ENCODE measurements around the gene GRIN3A. TPM values are rescaled to one million over a fixed set of nuclear protein-coding genes. Genes with fewer than 3 reads are reported as not detected.

The GRIN3A gene
- total and polyA plus RNA-seq, 3 donors from 2014 or later, result 0.16 to 0.79 (median 0.25) TPM

DNA sequence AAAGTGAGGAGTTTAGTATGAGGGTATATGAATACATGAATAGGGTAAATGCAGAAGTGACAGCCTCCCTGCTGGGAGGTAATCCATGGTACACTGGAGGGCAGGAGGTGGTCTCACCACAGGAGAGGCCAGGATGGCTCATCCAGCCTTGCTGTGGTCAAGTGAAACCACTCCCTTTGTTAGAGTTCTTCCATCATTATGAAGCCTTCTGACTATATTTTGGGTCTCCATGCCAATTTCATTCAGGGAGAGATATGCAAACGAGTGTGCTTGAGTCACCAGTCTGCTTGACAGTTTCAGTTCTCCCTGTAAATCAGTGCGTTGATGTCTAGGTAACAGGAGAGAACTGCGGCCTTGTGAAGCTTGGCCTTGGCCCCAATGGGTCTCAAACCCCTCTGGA, 160.1 kb downstream of the GRIN3A start:
- no peaks in the 10 kb centered on the region for H3K4me1 ChIP-seq
- TF ChIP-seq, protein P1, sequence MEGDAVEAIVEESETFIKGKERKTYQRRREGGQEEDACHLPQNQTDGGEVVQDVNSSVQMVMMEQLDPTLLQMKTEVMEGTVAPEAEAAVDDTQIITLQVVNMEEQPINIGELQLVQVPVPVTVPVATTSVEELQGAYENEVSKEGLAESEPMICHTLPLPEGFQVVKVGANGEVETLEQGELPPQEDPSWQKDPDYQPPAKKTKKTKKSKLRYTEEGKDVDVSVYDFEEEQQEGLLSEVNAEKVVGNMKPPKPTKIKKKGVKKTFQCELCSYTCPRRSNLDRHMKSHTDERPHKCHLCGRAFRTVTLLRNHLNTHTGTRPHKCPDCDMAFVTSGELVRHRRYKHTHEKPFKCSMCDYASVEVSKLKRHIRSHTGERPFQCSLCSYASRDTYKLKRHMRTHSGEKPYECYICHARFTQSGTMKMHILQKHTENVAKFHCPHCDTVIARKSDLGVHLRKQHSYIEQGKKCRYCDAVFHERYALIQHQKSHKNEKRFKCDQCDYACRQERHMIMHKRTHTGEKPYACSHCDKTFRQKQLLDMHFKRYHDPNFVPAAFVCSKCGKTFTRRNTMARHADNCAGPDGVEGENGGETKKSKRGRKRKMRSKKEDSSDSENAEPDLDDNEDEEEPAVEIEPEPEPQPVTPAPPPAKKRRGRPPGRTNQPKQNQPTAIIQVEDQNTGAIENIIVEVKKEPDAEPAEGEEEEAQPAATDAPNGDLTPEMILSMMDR (IDR thresholded peaks at IDR 0.05), result no peak
- no peak for TF ChIP-seq POLR2A (IDR thresholded peaks at IDR 0.05)
- DNase-seq, result no peak
- no peaks in the 10 kb centered on the region for H3K36me3 ChIP-seq (ENCODE audit: low read depth, missing control alignments)
- no peak overlapping the region for H3K4me3 ChIP-seq
- intact Hi-C loops (cut with DNase I; ENCODE audit: low total_unique reads), result no loop called here
- H3K27ac ChIP-seq, result no peak overlapping the region
- 77 to 83% methylated on average over 3 of the region's 3 CpGs for WGBS, 2 donors
- H3K9me3 ChIP-seq, result no peaks in the 10 kb centered on the region
- no peaks in the 10 kb centered on the region for H3K27me3 ChIP-seq

DNA sequence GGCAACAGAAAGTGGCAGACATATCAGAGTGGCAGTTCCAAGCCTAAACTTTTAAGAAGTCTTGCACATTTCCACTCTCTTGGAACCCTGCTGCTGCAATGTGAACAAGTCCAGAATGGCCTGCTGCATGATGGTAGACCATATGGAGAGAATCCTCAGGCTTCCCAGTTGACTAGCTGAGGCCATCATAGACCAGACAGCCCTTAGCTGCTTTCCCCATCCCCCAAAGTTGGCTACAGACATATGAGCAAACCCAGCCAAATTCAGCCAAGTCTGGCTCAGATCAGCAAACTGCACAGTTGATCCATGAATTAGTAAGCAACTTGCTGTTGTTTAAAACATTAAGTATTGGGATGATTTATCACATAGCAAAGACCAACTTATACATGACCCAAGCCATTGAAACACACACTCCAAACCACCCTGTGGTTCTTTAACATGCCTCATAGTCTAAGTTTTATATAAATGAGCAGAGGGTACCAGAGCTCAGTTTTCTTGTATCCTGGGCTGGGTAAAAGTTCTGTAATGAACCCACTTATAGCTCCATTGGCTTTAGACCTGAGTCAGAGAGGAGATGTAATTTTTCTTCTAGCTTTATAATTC, 163.6 kb downstream of the GRIN3A start:
- Histone ChIP-seq H3K27ac (no peak overlapping the region), H3K4me3 (no peak overlapping the region), H3K9me3 (no peaks in the 10 kb centered on the region), H3K36me3 (ENCODE audit: low read depth, missing control alignments) (no peaks in the 10 kb centered on the region), H3K27me3 (no peaks in the 10 kb centered on the region), H3K4me1 (no peaks in the 10 kb centered on the region)
- intact Hi-C loops (cut with DNase I; ENCODE audit: low total_unique reads), result no loop called here
- TF ChIP-seq, protein P1 (IDR thresholded peaks at IDR 0.05), result no peak
- no peak for TF ChIP-seq POLR2A (IDR thresholded peaks at IDR 0.05)
- no peak for DNase-seq

DNA sequence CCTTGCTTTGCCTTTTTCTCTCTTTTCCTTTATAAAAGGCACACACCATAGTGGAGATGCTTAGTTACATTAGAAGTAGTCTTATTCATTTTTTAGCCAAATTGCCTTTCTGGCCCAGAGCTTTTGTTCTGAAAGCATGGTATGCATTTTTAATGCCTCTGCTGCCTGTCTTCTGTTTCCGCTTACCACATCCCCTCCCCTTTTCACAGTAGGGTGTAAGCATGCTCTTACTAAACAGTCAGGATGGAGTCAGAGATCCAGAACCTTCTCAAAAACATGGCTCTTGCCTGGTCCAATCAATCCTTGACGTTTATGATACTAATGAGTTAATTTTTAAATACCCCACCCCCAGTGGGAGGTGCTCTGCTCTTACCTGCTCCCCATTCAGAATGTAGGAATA, 166.1 kb downstream of the GRIN3A start:
- H3K27me3 ChIP-seq, result no peaks in the 10 kb centered on the region
- no peak for DNase-seq
- H3K27ac ChIP-seq, result no peak overlapping the region
- no peaks in the 10 kb centered on the region for H3K36me3 ChIP-seq (ENCODE audit: low read depth, missing control alignments)
- no peak for TF ChIP-seq POLR2A (IDR thresholded peaks at IDR 0.05)
- no peaks in the 10 kb centered on the region for H3K9me3 ChIP-seq
- no peaks in the 10 kb centered on the region for H3K4me1 ChIP-seq
- intact Hi-C loops (cut with DNase I; ENCODE audit: low total_unique reads), result no loop called here
- 51 to 60% methylated on average over 2 of the region's 2 CpGs for WGBS, 2 donors
- H3K4me3 ChIP-seq, result no peak overlapping the region

DNA sequence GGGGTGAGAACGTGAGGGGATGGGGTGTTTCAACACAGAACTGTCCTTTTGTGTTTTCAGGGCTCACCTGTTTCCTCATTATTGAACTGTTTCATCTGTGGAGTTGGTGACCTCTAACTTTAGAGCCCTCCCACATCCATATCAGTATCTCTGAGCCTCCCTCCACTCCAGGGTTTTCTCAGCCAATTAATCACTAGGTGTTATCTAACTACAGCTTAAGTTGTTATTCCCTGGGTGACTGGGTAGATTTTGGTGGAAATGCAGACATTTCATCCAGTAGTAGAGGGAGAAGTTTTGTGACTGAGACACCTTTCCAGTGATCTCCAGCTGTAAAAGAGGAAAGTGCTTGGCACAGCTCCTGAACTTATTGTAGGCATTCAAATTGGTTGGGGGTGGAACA, 167.3 kb downstream of the GRIN3A start:
- Histone ChIP-seq H3K4me3 (no peak overlapping the region), H3K4me1 (no peaks in the 10 kb centered on the region), H3K27me3 (no peaks in the 10 kb centered on the region), H3K36me3 (ENCODE audit: low read depth, missing control alignments) (no peaks in the 10 kb centered on the region), H3K9me3 (no peaks in the 10 kb centered on the region), H3K27ac (no peak overlapping the region)
- 57 to 71% methylated on average over 1 of the region's 1 CpG for WGBS, 2 donors
- DNase-seq, result no peak
- intact Hi-C loops (cut with DNase I; ENCODE audit: low total_unique reads), result no loop called here
- no peak for TF ChIP-seq POLR2A (IDR thresholded peaks at IDR 0.05)
- TF ChIP-seq, protein P1 (IDR thresholded peaks at IDR 0.05), result no peak

DNA sequence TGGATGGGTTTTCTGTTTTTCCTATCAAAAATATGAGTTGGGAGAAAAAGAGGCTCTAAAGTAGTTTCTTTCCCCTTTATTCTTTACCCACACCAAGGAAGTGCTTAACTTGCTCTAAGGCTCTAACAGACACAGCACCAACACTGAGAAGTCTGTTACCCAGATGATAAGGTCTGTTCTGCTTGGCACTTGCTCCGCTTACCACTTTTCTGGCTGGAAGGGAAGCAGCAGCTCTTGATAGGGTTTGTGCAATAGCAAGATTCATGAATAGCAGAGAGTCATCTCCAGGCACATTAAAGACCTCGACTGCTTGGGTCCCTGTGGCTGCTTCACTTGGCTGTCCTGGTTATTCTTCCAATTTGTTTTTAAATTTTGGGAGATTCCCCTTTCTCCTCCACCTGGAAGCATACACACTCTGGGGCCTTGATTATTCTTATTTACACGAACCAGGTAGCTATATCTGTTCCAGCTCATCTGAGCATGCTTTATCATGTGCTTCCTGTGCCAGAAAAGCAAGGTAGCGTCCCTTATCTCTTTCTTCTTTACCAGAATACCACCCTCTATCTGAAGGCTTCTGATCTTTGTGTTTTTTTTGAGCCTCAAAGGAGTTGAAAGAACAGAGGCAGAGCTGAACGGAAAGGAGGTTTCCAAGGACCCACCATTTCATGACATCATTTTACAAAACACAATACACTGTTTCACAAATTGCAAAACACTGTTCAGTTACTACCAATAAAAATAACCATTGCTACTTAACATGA, 168.5 kb downstream of the GRIN3A start:
- H3K4me3 ChIP-seq, result no peak overlapping the region
- DNase-seq, result no peak
- no peaks in the 10 kb centered on the region for H3K27me3 ChIP-seq
- no peaks in the 10 kb centered on the region for H3K9me3 ChIP-seq
- intact Hi-C loops (cut with DNase I; ENCODE audit: low total_unique reads), result no loop called here
- no peaks in the 10 kb centered on the region for H3K36me3 ChIP-seq (ENCODE audit: low read depth, missing control alignments)
- no peak overlapping the region for H3K27ac ChIP-seq
- WGBS, 2 donors, result 75 to 76% methylated on average over 5 of the region's 5 CpGs
- no peaks in the 10 kb centered on the region for H3K4me1 ChIP-seq
- TF ChIP-seq, protein P1 (IDR thresholded peaks at IDR 0.05), result no peak
- no peak for TF ChIP-seq POLR2A (IDR thresholded peaks at IDR 0.05)
